ENCODE measurements around the gene RASGEF1B.

Gene RASGEF1B

DNA sequence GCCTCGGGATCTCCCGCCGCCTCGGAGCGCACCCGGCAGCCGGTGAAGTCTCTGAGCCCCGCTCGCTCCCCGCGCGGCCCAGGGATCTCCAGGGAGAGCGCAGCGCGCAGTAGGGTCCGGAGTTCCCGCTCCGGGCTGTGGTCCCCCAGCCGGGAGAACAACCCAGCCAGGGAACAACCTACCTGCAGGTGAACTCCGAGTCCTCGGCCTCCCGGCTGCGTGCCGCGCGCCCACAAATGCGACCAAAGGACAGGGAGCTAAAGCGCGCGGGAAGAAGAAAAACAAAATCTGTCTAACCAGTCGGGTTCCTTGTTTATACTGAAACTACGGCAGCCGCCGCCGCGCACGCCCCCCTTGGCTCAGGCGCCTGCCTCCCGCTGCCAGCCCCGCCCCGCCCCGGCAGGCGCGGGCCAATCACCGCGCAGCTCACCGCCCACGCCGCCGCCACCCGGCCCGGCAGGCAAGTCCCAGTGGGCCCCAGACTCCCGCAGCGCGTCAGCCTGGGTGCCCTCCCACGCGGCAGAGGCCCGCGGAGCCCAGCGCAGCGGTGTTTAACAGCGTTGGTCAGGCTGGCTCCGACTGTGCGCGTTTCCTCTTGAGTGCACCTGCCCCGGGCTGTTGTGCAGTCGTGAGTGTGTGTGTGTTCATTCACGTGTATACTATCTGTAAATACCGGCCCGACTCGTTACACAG, at the start of gene RASGEF1B:
TSS of gene RASGEF1B (minus strand) at position 320 of the 693 bp plus-strand sequence. CDS start 12,399 bp downstream, outside the sequence.
- no peak for DNase-seq (ENCODE audit: low read depth, low spot score)

- DNase-seq (ENCODE audit: low read depth, low spot score): no peak
Measured at GRCh38 chr4:81519856-81520255, 48.1 kb upstream of the RASGEF1B start.

GRCh38 chr4:81519427-81519773, 47.7 kb upstream of the RASGEF1B start:
- DNase-seq (ENCODE audit: low read depth, low spot score): no peak

DNA sequence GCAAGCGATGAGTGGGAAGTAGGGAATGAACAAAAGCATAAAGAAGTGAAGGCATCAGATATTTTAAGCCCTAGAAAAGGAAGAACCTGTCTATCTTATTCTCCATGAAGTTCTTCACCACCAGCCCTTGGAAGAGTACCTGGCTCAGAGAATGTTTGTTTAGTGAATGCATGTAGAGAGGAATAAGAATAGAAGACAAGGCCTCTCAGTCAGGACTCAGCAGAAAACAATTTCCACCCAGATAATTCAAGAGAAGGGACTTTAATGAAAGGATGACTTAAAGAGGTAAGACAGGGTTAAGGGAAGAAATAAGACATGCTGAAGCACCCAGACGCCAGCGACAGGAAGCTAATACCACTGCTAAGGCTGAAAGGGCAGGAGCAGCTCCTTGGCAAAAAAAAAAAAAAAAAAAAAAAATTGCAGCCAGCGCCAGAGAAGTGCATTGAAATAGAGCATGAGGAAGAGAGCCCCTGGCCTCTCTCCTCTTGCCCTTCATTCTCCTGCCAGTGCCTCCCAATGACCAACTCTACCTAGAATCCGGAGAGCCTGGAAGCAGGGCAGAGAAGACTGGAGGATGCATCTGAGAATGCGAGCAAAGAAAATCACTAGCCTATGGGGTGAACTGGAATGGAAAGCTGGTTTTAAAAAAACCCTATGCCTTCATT, 47.2 kb upstream of the RASGEF1B start:
- DNase-seq (ENCODE audit: low read depth, low spot score): no peak

DNA sequence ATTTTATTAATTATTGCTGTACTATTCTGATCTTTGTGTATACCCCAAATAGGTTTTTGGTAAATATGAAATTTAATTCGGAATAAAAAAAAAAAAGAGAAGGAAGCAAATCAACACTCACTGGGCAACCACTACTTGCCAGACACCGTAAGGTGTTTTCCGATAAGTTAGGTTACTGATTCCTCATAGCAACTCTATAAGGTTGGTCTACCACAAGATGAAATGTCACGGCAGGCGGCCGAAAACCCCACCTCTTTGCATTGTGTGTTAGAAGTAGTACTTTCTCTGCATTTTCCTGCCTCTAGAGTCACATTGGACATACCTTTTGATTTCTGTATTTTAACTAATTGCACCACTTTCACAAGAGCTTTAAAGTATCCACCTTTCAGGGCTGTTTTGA, 44.5 kb upstream of the RASGEF1B start:
- DNase-seq (ENCODE audit: low read depth, low spot score): no peak

GRCh38 chr4:81512757-81513501, 41.2 kb upstream of the RASGEF1B start:
- no peak for DNase-seq (ENCODE audit: low read depth, low spot score)

DNA sequence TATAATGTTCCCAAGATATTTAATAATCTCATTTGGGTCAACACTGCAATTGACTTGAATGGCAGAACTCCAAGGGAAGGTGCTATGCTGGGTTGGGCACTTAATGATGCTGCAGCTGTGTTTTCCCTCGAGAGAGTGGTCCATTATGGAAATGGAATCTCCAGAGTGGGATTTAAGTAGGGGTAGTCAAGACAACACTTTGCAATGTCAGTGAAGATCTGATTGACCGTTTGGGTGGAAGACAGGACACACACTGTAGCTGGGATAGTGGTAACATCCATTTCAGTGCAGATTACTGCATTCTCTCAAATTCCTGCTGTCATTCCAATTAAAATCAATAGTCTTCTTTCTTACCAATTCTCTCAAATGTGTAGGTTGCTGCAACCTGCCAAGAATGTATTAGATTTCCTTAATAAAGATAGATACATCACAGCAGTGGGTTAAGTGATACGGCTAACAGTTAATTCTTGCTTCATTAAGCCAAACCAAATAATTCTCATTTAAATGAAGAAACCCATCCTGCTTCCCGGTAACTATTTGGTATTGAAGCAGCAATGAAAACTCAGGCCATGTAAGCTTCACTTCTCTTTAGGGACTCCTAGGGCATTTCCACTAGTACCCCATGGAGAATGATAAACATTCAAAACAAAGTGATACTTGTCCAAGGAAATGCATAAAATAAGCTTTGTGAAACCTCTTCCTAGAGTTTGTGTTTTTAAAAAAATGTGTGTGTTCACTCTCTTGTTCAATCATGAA, 40.5 kb upstream of the RASGEF1B start:
- no peak for DNase-seq (ENCODE audit: low read depth, low spot score)

DNA sequence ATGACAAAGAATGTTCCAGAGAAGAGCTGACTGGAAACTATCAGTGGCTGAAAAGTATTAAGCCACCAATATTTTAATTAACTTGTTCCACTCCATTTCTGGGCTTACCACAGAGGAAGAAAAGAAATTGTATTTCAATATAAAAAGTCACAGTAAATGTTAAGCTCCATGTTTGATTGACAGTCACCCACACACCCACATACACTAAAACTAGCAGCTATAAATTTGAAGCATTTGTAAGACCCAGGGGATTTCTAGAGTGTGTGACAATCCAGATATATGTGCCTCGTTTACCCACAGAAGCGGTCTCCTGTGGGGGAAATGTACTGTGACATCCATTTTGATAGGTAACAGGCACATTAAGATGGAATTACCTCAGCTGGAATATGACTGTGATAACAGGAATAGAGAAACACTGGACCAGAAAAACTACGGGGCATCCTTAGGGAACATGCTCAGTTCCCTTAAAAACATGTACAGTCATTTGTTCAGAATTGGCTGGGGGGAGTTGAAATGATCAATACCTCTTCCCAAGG, 39.0 kb upstream of the RASGEF1B start:
- no peak for DNase-seq (ENCODE audit: low read depth, low spot score)

DNA sequence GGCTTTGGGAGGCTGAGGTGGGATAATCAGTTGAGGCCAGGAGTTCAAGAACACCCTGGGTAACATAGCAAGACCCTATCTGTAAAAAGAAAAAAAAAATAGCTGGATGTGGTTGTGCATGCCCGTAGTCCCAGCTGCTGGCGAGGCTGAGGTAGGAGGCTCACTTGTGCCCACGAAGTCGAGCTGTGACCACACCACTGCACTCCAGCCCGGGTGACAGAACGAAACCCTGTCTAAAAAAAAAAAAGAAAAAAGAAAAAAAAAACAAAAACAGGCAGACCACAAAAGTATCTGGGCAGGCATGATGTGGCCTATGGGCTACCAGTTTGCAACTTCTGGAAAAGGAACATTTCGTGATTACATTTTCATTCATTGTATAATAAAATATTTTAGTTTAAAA, 38.1 kb upstream of the RASGEF1B start:
- DNase-seq (ENCODE audit: low read depth, low spot score): no peak

- DNase-seq (ENCODE audit: low read depth, low spot score): no peak
Measured at GRCh38 chr4:81509191-81509590, 37.5 kb upstream of the RASGEF1B start.

- no peak for DNase-seq (ENCODE audit: low read depth, low spot score)
Measured at GRCh38 chr4:81508411-81509185, 36.9 kb upstream of the RASGEF1B start.

DNA sequence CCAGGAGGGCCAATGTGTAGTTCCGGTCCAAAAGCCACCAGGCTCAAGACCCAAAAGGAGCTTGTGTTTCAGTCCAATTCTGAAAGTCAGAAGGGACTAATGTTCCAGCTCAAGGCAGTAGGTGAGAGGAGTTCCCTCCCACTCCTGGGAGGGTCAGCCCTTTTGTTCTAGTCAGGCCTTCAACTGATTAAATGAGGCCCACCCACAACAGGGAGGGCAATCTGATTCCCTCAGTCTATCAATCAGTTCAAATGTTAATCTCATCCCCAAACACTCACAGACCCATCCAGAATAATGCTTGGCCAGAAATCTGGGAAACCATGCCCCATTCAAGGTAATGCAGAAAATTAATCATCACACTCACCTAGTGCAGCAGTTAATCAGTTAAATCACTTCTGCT, 35.8 kb upstream of the RASGEF1B start:
- DNase-seq (ENCODE audit: low read depth, low spot score): no peak

- no peak for DNase-seq (ENCODE audit: low read depth, low spot score)
Measured at GRCh38 chr4:81506731-81507130, 35.0 kb upstream of the RASGEF1B start.

- DNase-seq (ENCODE audit: low read depth, low spot score): no peak
Measured at GRCh38 chr4:81505726-81506125, 34.0 kb upstream of the RASGEF1B start.

DNA sequence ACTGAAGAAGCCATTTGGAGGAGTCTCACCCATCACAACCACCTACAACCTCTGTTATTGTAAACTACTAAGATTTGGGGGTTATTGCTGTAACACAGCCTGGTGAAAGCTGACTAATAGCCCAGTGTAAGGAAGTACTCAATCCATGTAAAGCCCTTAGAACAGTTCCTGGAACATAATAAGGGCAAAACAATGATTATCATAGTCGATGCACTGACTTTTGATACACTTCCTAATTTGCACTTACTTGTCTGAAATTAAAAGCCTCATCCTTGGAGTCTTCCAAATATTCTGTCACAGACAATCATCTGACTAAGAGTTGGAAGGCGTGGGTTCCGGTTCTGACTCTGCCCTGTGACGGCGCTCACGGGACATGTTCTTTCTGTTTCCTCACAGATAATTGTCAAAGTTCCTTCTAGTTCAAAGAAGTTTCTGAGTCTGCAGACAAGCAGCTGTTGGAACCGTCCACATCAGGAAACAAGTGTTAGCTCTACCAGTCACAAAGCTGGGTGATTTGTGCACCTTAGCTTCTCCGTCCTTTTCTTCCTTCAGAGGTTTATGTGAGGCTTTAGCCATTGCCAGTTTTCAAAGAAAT, 33.4 kb upstream of the RASGEF1B start:
- DNase-seq (ENCODE audit: low read depth, low spot score): no peak

- DNase-seq (ENCODE audit: low read depth, low spot score): no peak
Measured at GRCh38 chr4:81504112-81505003, 32.7 kb upstream of the RASGEF1B start.

DNA sequence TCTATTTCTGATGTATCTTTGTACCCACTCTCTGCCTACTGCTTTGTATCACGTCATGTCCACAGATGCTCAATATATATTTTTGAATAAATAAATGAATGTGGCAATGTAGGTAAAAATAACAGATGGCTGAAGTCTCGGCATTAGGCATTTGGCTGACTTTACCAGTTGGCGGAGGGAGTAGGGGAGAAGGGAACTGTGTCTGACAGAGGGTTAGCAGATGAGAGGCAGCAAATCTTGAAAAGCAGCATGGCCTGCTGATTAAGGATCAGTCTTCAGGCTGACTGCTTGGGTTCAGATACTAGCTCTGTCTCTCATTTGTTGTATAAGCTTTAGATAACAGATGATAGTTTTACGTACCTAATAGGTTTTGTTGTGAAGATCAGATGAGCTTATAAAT, 31.9 kb upstream of the RASGEF1B start:
- DNase-seq (ENCODE audit: low read depth, low spot score): no peak

- no peak for DNase-seq (ENCODE audit: low read depth, low spot score)
Measured at GRCh38 chr4:81502564-81502963, 30.9 kb upstream of the RASGEF1B start.

GRCh38 chr4:81499840-81500239, 28.1 kb upstream of the RASGEF1B start:
- no peak for DNase-seq (ENCODE audit: low read depth, low spot score)

Measured in iPS DF 19.7 (cell line).